Measurements from ENCODE around the gene TMEM176B. TPM values are rescaled to one million over a fixed set of nuclear protein-coding genes. Genes with fewer than 3 reads are reported as not detected.

The TMEM176B gene
- total RNA-seq, 1 experiment from 2014 or later = 1.0 TPM

DNA sequence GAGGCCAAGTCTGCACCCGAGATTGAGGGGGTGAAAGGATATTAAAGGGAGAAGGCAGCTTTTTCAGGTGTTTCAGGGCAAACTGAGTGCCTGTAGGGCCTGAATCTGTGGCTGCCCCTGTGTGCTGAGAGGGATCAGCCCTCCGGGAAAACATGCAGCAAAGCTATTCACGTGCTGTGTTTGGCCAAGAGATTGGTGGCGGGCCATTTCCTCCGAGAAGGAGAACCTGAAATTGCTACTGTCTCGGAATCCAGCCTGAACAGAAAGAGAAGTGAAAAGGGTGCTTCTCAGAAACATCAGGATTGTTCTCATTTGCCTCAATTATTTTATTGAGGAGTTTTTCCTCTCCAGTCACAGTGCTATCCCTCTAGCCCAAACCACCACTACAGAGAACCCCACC lies 46.9 kb downstream of the TMEM176B start:
- DNase-seq (ENCODE audit: low spot score) = no peak

DNA sequence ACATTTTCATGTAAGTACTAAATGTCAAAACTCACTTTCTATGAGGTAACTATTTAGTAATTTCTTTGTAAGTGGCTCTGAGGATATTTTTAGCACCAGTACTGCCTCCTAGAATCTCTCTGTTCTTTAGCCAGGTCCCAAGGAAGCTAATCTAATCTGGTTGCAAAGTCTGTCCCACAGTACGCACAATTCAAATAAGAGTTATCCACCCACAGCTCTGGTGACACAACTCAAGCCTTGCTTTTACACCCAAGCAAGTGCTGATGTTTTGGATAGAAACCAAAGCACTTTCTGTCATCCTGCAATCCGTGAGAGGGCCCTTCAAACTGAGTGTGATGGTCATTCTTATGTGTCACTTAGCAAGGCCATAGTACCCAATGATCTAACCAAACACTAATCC lies 48.5 kb downstream of the TMEM176B start:
- no peak for DNase-seq (ENCODE audit: low spot score)

GRCh38 chr7:150748376-150748775 lies 51.8 kb downstream of the TMEM176B start:
- no peak for DNase-seq (ENCODE audit: low spot score)

GRCh38 chr7:150746921-150747320 lies 53.2 kb downstream of the TMEM176B start:
- DNase-seq (ENCODE audit: low spot score) = no peak

GRCh38 chr7:150745876-150746275 lies 54.3 kb downstream of the TMEM176B start:
- no peak for DNase-seq (ENCODE audit: low spot score)

DNA sequence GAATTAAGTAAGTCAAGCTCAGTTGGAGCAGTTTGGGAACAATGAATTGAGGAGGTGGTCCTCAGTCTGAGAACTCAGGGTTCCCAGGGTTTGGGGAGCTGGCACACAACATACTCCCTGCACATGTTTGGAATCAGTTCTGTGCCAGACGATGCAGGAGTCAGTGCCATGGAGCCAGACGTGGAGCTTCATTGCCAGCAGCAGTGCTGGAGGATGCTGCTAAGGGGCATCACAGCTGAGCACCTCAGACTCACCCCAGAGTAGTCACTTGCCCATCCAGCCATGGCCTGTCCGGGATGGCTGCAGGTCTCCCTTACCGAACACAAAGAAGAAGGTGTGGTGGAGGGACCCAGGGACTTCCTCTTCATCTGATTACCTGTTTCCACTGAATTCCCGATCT lies 55.1 kb downstream of the TMEM176B start:
- DNase-seq (ENCODE audit: low spot score) = no peak

DNA sequence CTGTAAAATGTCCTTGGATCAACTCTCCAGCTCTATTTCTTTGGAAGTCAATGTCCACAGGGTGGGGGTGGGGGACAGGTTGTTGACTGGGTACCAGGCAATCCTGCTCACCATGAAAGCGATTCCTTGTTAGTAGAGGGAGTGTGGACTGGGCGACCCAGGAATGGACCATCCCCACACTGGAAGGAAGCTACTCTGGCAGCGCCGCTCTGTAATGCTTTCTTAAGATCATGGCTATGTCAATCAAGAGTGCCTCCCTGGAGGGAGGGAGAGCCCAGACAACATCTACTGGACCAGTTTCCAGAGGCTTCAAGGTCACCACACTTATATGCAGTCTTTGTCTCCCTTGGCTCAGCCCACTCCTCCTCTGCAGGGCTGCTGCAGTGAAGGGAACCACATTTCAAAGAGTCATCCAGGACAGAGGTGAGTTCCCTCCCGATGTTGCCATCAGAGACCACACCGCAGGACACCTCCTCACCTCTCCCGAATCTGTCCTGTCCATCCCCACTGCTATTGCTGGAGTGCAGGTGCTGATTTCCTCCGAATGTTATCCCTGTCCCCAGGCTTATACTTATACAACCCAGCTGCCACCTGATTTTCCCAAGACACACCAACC lies 56.0 kb downstream of the TMEM176B start:
- no peak for DNase-seq (ENCODE audit: low spot score)

DNA sequence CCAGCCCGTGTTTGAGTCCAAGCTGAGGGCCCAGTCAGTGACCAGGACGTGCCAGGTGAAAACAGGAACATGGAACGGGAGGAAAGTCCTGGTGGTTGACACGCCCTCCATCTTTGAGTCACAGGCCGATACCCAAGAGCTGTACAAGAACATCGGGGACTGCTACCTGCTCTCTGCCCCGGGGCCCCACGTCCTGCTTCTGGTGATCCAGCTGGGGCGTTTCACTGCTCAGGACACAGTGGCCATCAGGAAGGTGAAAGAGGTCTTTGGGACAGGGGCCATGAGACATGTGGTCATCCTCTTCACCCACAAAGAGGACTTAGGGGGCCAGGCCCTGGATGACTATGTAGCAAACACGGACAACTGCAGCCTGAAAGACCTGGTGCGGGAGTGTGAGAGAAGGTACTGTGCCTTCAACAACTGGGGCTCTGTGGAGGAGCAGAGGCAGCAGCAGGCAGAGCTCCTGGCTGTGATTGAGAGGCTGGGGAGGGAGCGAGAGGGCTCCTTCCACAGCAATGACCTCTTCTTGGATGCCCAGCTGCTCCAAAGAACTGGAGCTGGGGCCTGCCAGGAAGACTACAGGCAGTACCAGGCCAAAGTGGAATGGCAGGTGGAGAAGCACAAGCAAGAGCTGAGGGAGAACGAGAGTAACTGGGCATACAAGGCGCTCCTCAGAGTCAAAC lies 57.7 kb downstream of the TMEM176B start:
- DNase-seq (ENCODE audit: low spot score) = no peak

Other genes starting within 250 kb of the TMEM176B start
- not detected in 2 replicates for gene GIMAP4, start 233.0 kb downstream of the TMEM176B start, total RNA-seq (2014; rRNA removed; shearing (Covaris generic))
- not detected in 2 replicates for gene GIMAP6, start 168.0 kb downstream of the TMEM176B start, total RNA-seq (2014; rRNA removed; shearing (Covaris generic))
- not detected in 2 replicates for gene GIMAP2, start 114.7 kb downstream of the TMEM176B start, total RNA-seq (2014; rRNA removed; shearing (Covaris generic))
- gene GIMAP1, start 83.8 kb downstream of the TMEM176B start, total RNA-seq (2014; rRNA removed; shearing (Covaris generic)) = not detected in 2 replicates
- gene GIMAP5, start 62.9 kb downstream of the TMEM176B start, total RNA-seq (2014; rRNA removed; shearing (Covaris generic)) = not detected in 2 replicates
- gene TMEM176A, start 405 bp upstream of the TMEM176B start, total RNA-seq (2014; rRNA removed; shearing (Covaris generic)) = 0.39 and 0.79 TPM in 2 replicates
- gene AOC1, start 52.2 kb upstream of the TMEM176B start, total RNA-seq (2014; rRNA removed; shearing (Covaris generic)) = 25.2 and 25.8 TPM in 2 replicates
- 2.2 and 2.8 TPM in 2 replicates for gene KCNH2, start 178.0 kb upstream of the TMEM176B start, total RNA-seq (2014; rRNA removed; shearing (Covaris generic))
- 6.7 and 13.0 TPM in 2 replicates for gene NOS3, start 190.7 kb upstream of the TMEM176B start, total RNA-seq (2014; rRNA removed; shearing (Covaris generic))
- gene ATG9B, start 224.1 kb upstream of the TMEM176B start, total RNA-seq (2014; rRNA removed; shearing (Covaris generic)) = 0.47 and 1.0 TPM in 2 replicates
- gene ABCB8, start 228.1 kb upstream of the TMEM176B start, total RNA-seq (2014; rRNA removed; shearing (Covaris generic)) = 81.6 and 97.8 TPM in 2 replicates
- 1.5 and 2.2 TPM in 2 replicates for gene ASIC3, start 248.2 kb upstream of the TMEM176B start, total RNA-seq (2014; rRNA removed; shearing (Covaris generic))

Data from HT-29 (cell line).